ENCODE measurements around the gene EFCAB6. TPM values are rescaled to one million over a fixed set of nuclear protein-coding genes. Genes with fewer than 3 reads are reported as not detected.

EFCAB6 gene
- total and polyA plus RNA-seq, 11 donors, result 0.53 to 2.3 (median 1.5) TPM

DNA sequence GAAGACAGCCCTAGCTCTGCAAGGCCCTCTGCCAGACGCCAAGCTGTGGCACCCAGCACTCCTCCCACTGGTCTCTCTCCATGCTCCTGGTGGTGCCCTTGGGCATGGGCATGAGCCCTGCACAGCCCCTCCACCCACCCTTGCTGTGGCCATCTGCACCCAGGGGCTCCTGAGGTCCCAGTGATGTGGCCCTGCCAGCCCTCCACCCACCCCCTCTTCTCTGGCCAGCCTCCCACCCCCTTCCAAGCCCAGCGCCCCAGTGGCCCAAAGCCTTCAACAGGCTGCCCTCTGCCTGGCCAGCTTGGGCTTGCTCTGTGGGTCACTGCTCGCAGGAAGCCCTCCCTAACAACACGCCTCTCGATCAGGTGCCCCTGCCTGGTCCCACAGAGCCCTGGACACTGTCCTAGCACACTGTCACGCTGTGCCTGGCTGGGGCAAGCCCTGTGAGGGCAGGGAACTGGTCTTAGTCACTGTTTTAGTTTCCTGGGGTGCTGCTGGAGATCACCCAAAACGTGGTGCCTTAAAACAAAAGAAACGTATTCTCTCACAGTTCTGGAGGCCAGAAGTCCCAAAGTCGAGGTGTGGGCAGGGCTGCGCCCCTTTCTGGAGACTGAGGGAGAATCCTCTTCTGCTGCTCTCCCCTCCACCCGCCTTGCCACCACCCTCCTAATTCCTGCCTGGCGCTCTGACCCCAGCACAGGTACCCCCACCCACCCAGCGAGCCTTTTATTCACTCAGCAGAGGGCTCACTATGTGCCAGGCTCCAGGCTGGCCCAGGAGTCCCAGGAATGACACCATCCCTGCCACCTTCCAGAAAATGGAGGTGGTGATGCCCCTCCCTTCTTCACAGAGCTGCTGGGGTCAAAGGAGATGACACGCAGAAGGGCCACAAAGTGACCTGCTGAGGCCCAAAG is 35.5 kb upstream of the EFCAB6 start:
- ATAC-seq, result no peak
- Histone ChIP-seq H3K4me1 (no peaks in the 10 kb centered on the region), H3K27ac (no peak overlapping the region), H3K9me3 (no peaks in the 10 kb centered on the region), H3K4me3 (no peak overlapping the region), H3K36me3 (no peaks in the 10 kb centered on the region), H3K27me3 (peaks cover 0 to 14% (median 0%) of the 10 kb centered on the region in 9 donors)
- WGBS, 4 donors, result 84 to 91% (median 86%) methylated on average over 11 to 14 of the region's 14 CpGs
- no peak for TF ChIP-seq POLR2A (IDR thresholded peaks at IDR 0.05)
- TF ChIP-seq, protein P1, sequence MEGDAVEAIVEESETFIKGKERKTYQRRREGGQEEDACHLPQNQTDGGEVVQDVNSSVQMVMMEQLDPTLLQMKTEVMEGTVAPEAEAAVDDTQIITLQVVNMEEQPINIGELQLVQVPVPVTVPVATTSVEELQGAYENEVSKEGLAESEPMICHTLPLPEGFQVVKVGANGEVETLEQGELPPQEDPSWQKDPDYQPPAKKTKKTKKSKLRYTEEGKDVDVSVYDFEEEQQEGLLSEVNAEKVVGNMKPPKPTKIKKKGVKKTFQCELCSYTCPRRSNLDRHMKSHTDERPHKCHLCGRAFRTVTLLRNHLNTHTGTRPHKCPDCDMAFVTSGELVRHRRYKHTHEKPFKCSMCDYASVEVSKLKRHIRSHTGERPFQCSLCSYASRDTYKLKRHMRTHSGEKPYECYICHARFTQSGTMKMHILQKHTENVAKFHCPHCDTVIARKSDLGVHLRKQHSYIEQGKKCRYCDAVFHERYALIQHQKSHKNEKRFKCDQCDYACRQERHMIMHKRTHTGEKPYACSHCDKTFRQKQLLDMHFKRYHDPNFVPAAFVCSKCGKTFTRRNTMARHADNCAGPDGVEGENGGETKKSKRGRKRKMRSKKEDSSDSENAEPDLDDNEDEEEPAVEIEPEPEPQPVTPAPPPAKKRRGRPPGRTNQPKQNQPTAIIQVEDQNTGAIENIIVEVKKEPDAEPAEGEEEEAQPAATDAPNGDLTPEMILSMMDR (IDR thresholded peaks at IDR 0.05), result no peak
- intact Hi-C loops (cut with DNase I), result no loop called here
- peak in 1 of 5 donors; percentile 28 for DNase-seq

DNA sequence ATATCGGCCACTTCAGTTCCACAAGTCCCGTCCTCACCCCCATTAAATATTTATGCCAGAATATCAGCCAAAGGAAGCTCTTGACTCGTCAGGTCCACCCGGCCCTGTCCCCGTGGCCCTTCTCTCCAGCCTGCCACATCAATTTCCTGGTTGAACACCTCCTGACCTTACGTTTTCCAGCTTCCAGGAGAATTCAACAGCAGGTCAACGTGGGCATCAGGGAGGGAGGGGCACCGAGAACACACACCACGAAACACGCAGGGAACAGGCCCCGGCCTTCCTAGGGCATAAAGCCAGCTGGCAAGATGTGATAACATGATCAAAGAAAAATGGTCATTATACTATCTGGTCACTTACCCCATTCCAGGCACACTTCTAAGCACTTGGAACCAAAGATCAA is 34.9 kb upstream of the EFCAB6 start:
- H3K9me3 ChIP-seq, result no peaks in the 10 kb centered on the region
- no peaks in the 10 kb centered on the region for H3K4me1 ChIP-seq
- DNase-seq (peak in 1 of 5 donors; percentile 33), ATAC-seq (no peak)
- no peaks in the 10 kb centered on the region for H3K36me3 ChIP-seq
- H3K4me3 ChIP-seq, result no peak overlapping the region
- intact Hi-C loops (cut with DNase I), result no loop called here
- no peak for TF ChIP-seq POLR2A (IDR thresholded peaks at IDR 0.05)
- TF ChIP-seq, protein P1 (IDR thresholded peaks at IDR 0.05), result no peak
- no peak overlapping the region for H3K27ac ChIP-seq
- peaks cover 0 to 11% (median 0%) of the 10 kb centered on the region in 9 donors for H3K27me3 ChIP-seq
- 53 to 72% (median 68%) methylated on average over 11 of the region's 11 CpGs for WGBS, 4 donors

DNA sequence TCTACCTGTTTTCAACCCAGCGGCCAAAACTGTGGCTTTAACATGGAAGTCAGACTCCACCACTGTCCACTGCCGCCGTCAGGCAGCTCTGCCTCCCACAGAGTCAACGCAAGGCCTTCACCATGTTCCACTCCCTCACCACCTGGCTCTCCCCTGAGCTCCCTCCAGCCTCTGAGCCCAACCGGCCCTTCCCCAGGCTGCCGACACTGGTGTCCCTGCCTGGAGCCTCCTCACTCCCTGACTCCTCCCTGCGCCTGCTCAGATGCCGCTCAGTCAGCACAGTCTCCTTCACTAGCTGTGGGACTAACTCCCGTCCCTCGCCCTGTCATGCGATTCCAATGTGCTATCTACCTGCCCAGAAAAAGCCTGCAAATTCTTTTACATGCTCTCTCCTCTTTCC is 33.9 kb upstream of the EFCAB6 start:
- Histone ChIP-seq H3K27ac (no peak overlapping the region), H3K36me3 (no peaks in the 10 kb centered on the region), H3K27me3 (peaks cover 0 to 4% (median 0%) of the 10 kb centered on the region in 9 donors), H3K9me3 (no peaks in the 10 kb centered on the region), H3K4me3 (no peak overlapping the region), H3K4me1 (no peaks in the 10 kb centered on the region)
- no peak for TF ChIP-seq POLR2A (IDR thresholded peaks at IDR 0.05)
- ATAC-seq, result no peak
- DNase-seq, result peak in 1 of 5 donors; percentile 43
- intact Hi-C loops (cut with DNase I), result no loop called here
- 74 to 79% (median 76%) methylated on average over 11 of the region's 11 CpGs for WGBS, 4 donors

DNA sequence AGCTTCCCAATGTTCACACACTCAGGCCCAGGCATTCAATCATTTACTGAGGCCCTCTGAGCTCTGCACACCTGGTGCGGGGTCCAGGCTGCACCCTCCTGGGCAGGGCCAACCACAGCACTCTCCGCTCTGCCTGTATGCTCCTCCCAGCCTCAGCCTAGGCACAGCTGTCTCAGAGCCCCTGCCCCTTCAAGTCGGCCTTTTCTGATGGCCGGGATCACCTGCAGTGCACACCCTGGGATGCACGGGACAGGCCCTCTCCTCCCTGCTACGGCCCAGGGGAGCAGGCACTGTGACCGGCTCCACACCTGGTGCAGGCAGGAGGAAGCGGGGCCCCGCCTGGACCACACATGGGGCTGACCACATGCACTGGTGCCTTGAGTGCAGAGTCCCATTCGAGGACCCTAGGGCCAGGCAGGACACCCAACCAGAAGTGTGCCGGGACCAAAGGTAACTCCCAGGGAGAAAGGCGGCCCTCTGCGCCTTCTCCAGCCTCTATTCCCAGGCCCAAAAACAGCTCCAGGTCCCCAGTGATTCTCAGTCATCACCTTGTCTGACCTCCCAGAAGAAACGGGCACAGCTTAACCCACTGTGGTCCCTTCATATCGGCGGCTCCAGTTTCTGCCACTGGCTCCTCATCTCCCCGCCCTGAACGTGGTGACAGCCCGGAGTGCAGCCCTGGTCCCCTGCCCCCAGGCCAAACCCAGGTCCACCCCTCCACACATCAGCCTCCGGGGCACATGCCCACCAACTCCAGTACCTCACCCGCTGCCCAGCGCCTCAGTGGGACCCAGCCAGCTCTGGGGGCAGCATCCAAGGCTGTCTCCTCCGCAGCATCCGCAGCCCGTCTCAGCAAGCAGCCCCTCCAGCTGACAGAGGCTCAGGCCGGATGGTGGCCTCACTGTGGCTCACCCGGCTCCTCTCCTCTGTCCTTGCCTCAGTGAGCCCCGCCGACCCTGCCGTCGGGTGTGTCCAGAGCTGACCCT is 32.7 kb upstream of the EFCAB6 start:
- WGBS, 4 donors, result 77 to 90% (median 80%) methylated on average over 19 to 31 of the region's 31 CpGs
- Histone ChIP-seq H3K27ac (no peak overlapping the region), H3K27me3 (peaks cover 0 to 3% (median 0%) of the 10 kb centered on the region in 9 donors), H3K36me3 (no peaks in the 10 kb centered on the region), H3K4me3 (no peak overlapping the region), H3K4me1 (no peaks in the 10 kb centered on the region), H3K9me3 (no peaks in the 10 kb centered on the region)
- intact Hi-C loops (cut with DNase I), result loop anchor here in 1 of 10 donors (5.0 kb wide), 1 partner anchor 363 kb away; no protein-coding TSS in a partner anchor
- TF ChIP-seq, protein P1 (IDR thresholded peaks at IDR 0.05), result no peak
- DNase-seq, result peak in 2 of 5 donors; percentile 22 to 49
- no peak for ATAC-seq

Measured in heart left ventricle (tissue), 16 donors.